HFFc6 (cell line): ENCODE measurements around the gene CNIH4. TPM values are rescaled to one million over a fixed set of nuclear protein-coding genes. Genes with fewer than 3 reads are reported as not detected.

Experiments
- DNase-seq: peaks from one replicate; pipeline ENCODE4 v3.0.0-alpha.2; 2018
- H3K27ac Mint-ChIP-seq: 2 replicates; pipeline ENCODE4 v1.8.0; 2020; ENCODE audit warnings: mild to moderate bottlenecking, mixed read lengths
- H3K27me3 Mint-ChIP-seq: 2 replicates; pipeline ENCODE4 v1.8.0; 2021; ENCODE audit warnings: mild to moderate bottlenecking, moderate library complexity, mixed read lengths; ENCODE audit not compliant: insufficient read depth
- H3K36me3 Mint-ChIP-seq: 2 replicates; pipeline ENCODE4 v1.8.0; 2021; ENCODE audit warnings: low read depth, mixed read lengths
- H3K4me1 Mint-ChIP-seq: 2 replicates; pipeline ENCODE4 v1.8.0; 2020; ENCODE audit warnings: low read depth, mixed read lengths
- H3K4me3 Mint-ChIP-seq: 2 replicates; pipeline ENCODE4 v1.8.0; 2020; ENCODE audit warnings: mild to moderate bottlenecking, moderate library complexity, mixed read lengths
- H3K9me3 Mint-ChIP-seq: 2 replicates; pipeline ENCODE4 v1.8.0; 2020; ENCODE audit warnings: mild to moderate bottlenecking, mixed read lengths
- CTCF ChIP-seq: fragments of 200-600 bp; sonication (generic); IDR thresholded peaks from 2 replicates; pipeline ENCODE4 v1.5.0; 2021; ENCODE audit warnings: antibody characterized with exemption, mild to moderate bottlenecking
- total RNA-seq, 6 experiments: library from RNA; stranded (reverse); fragmentation: NEBNext Ultra II Directional; extraction: Animal tissue kit (Norgen Biotek cat#: 25700); gene quantifications; 2 replicates in 1 of 6; 3 replicates in 5 of 6; pipeline ENCODE4 v1.2.3, GENCODE V29; 2021

CNIH4 gene
- total RNA-seq, 6 experiments from 2014 or later, result 46.7 to 53.7 (median 51.6) TPM

- no peaks in the 10 kb centered on the region for H3K4me1 Mint-ChIP-seq
- TF ChIP-seq CTCF, result no peak
These were observed 35.0 kb upstream of the CNIH4 start for GRCh38 chr1:224321706-224322105.

GRCh38 chr1:224325959-224326358 is 30.7 kb upstream of the CNIH4 start:
- no peak for TF ChIP-seq CTCF
- peaks cover 4% of the 10 kb centered on the region; the same call in 1 of the 2 replicates for H3K36me3 Mint-ChIP-seq
- H3K9me3 Mint-ChIP-seq, result no peaks in the 10 kb centered on the region
- H3K27me3 Mint-ChIP-seq, result no peaks in the 10 kb centered on the region; the same call in 1 of the 2 replicates
- no peak overlapping the region for H3K27ac Mint-ChIP-seq
- no peak overlapping the region for H3K4me3 Mint-ChIP-seq
- H3K4me1 Mint-ChIP-seq, result peaks cover 25% of the 10 kb centered on the region
- DNase-seq, result no peak

More at GRCh38 chr1:224321706-224322105, 35.0 kb upstream of the CNIH4 start:
- H3K9me3 Mint-ChIP-seq, result no peaks in the 10 kb centered on the region
- H3K4me3 Mint-ChIP-seq, result no peak overlapping the region
- no peak overlapping the region for H3K27ac Mint-ChIP-seq
- H3K36me3 Mint-ChIP-seq, result no peaks in the 10 kb centered on the region; the same call in 1 of the 2 replicates
- DNase-seq, result no peak
- no peaks in the 10 kb centered on the region for H3K27me3 Mint-ChIP-seq

GRCh38 chr1:224328644-224329043 is 28.0 kb upstream of the CNIH4 start:
- peak overlapping the region; percentile 44 for H3K27ac Mint-ChIP-seq
- peaks cover 4% of the 10 kb centered on the region; the same call in 1 of the 2 replicates for H3K36me3 Mint-ChIP-seq
- TF ChIP-seq CTCF, result no peak
- no peak for DNase-seq
- peak overlapping the region; percentile 96 for H3K4me3 Mint-ChIP-seq
- no peaks in the 10 kb centered on the region for H3K9me3 Mint-ChIP-seq
- H3K27me3 Mint-ChIP-seq, result no peaks in the 10 kb centered on the region; the same call in 1 of the 2 replicates
- H3K4me1 Mint-ChIP-seq, result peaks cover 37% of the 10 kb centered on the region

- TF ChIP-seq CTCF, result no peak
- Mint-ChIP-seq H3K27me3 (no peaks in the 10 kb centered on the region; the same call in 1 of the 2 replicates), H3K4me3 (peak overlapping the region; percentile 96), H3K36me3 (peaks cover 4% of the 10 kb centered on the region; the same call in 1 of the 2 replicates), H3K9me3 (no peaks in the 10 kb centered on the region), H3K27ac (peak overlapping the region; percentile 99), H3K4me1 (peaks cover 45% of the 10 kb centered on the region)
- no peak for DNase-seq
These were observed 27.2 kb upstream of the CNIH4 start for GRCh38 chr1:224329484-224329841.

GRCh38 chr1:224329842-224330753 is 26.6 kb upstream of the CNIH4 start, which contains the start of gene NVL:
Gene NVL, minus strand, starts transcription at chr1:224330172. Its CDS starts 45 bp downstream, at chr1:224330127.
- Mint-ChIP-seq H3K4me3 (peak within 1 kb of the TSS; percentile 96), H3K27me3 (no peaks in the 10 kb centered on the region; the same call in 1 of the 2 replicates), H3K9me3 (no peaks in the 10 kb centered on the region), H3K27ac (peak within 1 kb of the TSS; percentile 99), H3K4me1 (peaks cover 48% of the 10 kb centered on the region), H3K36me3 (peaks cover 4% of the 10 kb centered on the region; the same call in 1 of the 2 replicates)
- DNase-seq, result peak; percentile 79
- TF ChIP-seq CTCF, result no peak
